Renal pelvis (tissue), 4 donors: ENCODE measurements around the gene FAM89B. TPM values are rescaled to one million over a fixed set of nuclear protein-coding genes. Genes with fewer than 3 reads are reported as not detected.

Experiments
- DNase-seq: peaks from one replicate; pipeline ENCODE4 v3.0.0-alpha.2; 2013
- polyA plus RNA-seq, 3 donors: library from polyadenylated mRNA; unstranded; fragments of 120-200 nt; gene quantifications; one replicate each; pipeline ENCODE4 v1.2.1, GENCODE V29; 2013; ENCODE audit not compliant: insufficient read length in 3 of 3

The FAM89B gene
- polyA plus RNA-seq, 3 donors = 21.2 to 35.4 (median 25.4) TPM

DNA sequence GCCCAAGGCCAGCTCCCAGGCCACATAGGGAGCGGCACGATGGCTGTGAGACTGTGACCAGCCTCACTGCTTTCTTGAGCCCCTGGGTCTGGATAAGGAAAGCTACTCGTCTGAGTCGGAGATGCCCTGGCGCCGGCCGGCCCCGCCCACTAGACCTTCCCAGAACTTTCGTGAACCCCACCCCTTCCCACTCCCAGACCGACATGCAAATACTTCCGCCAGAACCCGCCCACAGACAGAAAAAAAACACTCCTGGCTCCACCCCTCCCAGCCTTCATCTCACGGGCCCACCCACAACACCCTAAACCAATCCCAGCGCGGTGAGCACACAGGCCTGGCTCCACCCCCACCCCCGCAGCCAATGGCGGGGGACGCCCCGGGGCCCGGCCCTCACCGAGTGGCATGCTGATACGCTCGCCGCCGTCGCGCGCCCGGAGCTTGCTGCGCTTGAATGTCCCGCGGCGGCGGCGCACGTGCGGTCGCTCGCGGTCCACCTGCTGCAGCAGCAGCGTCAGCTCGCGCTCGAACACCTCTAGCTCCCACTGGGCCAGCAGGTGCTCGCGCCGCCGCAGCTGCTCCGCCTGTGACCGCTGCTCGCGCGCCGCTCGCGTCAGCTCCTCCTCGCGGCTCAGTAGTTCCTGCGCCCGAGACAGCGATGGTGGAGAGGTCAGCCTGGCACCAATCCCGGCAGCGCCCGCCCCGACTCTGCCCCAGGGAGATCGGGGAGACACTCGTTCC lies 34.7 kb downstream of the FAM89B start:
- DNase-seq = peak; percentile 97

DNA sequence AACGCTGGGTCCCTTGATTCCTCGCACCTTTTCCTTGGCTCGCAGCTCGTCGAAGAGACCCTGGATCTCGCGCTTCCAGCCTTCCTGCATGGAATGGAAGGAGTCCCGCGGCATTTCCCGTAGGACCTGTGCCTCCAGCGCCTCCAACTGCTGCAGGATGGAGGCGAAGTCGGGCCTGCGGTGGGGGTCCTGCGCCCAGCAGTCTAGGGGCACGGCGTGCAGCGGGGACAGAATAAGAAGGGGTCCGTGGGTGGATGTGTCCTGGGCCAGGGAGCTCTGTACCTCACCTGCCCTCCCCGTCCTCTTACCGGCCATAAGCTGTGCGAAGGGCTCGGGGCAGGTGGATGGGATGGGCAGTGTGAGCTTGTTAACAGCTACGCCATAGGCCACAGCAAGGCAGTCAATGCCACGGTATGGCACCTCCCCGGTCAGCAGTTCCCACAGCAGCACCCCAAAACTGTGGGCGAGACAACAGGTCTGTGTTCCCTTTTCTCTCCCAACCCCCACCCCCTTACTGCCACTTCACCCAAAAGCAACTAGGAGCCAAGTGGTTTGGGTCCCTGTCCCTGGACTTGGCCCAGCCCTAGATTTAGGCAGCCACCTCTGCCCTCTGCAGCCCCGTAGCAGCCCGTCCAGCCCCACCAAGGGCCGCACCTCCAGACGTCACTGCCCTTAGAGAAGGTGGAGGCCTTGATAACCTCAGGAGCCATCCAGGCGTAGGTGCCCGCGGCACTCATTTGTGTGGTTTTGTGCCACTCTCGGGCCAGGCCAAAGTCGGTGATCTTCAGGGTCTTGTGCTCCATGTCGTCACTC lies 35.5 kb downstream of the FAM89B start:
- DNase-seq = no peak

DNA sequence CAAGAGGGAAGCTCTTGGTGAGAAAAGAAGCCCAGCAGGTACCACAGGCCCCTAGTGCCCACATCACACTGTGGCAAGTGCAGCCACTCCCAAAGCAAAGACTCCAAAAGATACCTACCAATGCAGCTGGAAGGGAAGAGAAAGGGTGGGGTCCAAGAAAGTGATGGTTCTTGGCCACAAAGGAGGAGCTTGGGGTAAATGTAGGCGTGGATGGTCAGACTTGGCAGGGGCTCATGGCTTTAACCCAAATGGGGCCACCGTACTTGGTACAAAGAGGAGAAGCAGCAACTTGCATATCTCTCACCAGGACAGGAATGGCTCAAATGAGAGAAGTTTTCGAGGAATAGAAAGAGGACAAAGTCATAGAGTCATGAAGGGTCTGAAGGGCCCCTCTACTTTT lies 36.9 kb downstream of the FAM89B start:
- DNase-seq = no peak

DNA sequence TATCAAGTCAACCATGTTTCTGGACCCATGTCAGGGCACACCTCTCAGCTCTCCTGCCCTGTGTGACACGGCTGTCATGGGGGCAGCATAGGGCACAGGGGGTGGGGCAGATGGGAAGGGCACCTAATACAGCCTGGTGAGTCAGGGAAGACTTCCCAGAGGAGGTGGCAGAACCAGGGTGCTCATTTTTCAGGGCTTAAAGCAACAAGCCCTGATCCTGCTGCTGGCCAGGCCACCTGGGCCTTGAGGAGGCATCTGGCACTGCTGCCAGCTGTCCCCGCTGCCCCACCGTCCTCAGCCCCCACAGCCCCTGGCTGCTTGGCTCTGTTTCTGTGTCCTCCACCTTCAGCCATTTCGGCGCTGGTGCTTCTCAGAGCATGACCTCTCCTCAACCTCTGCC lies 37.3 kb downstream of the FAM89B start:
- no peak for DNase-seq

DNA sequence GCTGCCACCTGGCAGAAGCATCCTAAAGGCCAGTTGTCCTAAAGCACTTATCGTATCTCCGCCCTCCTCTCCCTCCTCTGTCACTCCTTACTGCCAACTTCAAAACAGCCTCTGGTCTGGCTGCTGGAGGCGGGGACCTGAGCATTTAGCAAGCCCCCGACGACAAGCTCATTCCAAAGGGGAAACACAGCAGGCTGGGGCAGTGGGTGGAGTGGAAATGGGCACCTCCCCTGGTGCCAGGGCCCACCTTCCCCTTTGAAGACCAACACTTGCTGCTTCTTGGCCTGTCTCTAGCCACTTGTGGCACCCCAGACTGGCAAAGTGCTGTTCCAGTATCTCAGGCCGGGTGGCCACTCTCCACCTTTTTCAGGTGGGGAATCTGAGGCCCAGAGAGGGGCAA lies 38.1 kb downstream of the FAM89B start:
- DNase-seq = no peak

DNA sequence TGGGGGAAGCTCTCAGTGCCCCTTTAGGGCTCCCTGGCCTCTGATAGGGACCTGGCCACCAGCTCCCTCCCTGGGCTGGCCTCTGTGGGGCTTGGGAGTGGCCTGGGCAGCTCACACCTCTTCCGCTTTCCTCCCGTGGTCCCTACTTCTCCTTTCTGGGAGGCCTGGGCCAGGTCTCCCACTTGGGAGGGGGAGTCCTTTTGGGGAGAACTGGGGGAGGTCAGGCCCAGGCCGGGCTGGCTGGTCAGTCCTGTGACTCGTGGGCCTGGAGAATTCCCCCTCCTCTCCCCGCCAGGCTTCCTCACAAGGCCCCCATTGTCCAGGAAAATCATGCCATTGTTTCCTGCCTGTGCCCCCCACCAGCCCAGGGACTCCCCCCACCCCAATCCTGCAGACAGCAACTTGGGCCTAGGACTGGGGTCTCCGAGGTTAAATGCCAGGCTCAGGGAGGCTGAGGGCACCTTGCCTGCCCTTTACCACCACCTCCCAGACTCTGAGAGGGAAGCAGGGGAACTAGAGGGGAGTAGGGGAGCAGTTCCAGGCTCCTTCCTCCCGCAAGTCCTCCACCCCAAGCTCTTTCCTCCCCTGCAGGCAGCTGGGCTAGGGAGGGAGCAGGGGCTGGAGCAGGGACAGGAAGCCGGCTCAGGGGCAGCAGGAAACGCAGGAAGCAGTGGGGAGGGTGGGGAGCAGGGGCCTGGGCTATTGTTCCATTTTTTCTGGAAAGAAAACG lies 38.9 kb downstream of the FAM89B start:
- DNase-seq = no peak

DNA sequence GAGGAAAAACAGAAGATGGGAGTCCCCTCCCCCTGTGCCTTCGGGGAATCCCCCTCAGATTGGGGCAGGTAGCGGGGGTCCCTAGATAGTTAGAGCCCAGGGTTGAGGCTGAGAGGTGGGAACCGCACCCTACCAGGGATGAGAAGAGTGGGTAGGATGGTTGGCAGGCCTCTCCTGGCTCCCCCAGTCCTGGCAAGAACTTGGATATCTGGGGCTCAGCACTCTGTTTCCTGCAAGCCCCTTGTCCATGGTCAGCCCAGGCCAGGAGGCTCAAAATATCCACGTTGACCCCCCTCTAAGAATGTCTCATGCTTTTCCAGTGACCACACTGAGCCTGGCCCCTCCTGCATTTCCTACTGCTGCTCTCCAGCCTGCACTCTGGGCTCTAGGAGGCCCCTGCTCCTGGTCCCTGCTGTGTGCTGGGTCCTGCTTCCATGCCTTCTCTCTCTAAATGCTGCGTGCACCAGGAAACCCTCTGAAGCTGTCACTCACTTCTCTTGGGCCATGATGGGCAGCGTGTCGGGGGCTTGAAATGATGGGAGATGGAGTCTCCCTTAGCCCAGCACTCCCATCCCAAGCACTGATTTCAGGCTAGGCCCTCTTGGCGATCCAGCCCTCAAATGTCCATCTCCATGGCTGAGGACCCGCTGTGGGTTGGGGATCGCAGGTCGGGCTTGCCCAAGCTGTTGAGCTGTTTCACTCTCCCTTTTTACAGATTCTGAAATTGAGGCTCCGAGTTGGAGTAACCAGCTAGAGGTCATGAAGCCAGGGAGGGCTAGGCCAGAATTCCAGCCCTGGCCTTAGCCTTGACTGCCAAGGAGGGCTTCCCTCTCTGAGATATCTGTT lies 39.6 kb downstream of the FAM89B start:
- DNase-seq = no peak

DNA sequence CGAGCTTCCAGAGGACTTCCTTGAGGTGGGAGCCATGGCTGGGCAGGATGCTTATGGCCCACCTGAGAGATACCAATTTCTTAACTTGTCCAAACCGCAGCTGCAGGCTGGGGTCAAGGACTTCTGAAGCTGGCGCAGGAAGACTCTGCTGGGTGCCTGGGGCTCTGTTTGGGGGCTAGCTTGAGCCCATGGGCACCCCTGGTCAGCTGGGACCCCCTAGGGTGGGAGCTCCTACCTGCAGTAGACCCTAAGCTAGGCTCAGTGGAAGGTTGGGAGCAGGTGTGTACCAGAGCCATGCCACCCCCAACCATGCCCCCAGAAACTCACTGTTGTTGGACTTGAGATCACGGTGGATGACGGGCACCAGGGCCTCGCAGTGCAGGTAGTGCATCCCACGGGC lies 40.4 kb downstream of the FAM89B start:
- no peak for DNase-seq

DNA sequence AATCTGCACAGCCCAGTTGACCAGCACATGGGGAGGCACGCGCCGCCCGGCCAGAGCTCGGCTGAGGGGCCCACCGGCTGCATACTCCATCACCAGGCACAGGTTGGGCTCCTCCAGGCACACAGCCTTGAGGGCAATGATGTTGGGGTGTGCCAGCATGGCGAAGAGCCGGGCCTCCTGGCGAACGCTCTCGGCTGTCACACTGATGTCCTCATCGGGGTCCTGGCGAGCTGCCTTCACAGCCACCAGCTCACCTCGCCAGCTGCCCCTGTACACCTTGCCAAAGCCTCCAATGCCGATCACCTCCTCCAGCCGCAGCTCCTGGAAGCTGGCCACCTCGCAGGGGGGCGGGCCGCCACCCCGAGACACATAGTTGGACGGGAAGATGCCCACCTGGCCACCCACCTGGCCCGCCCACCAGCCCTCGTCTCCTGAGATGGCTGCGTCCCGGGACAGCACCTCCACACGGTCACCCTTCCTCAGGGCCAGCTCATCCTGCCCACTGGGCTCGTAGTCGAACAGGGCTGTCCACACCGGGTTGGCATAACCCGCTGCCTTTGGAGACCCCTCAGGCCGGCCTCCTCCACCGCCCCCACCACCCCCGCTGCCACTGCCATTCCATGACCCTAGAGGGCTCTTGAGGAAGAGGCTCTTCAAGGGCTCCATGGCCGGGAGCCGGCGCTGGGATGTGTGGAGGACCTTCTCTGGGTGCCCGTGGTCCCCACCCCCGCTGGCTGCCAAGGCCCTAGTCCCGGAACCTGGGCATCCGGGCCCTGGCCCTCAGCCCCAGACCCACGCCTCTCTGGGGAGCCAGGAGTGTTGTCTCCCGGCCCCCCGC lies 41.0 kb downstream of the FAM89B start:
- DNase-seq = no peak

DNA sequence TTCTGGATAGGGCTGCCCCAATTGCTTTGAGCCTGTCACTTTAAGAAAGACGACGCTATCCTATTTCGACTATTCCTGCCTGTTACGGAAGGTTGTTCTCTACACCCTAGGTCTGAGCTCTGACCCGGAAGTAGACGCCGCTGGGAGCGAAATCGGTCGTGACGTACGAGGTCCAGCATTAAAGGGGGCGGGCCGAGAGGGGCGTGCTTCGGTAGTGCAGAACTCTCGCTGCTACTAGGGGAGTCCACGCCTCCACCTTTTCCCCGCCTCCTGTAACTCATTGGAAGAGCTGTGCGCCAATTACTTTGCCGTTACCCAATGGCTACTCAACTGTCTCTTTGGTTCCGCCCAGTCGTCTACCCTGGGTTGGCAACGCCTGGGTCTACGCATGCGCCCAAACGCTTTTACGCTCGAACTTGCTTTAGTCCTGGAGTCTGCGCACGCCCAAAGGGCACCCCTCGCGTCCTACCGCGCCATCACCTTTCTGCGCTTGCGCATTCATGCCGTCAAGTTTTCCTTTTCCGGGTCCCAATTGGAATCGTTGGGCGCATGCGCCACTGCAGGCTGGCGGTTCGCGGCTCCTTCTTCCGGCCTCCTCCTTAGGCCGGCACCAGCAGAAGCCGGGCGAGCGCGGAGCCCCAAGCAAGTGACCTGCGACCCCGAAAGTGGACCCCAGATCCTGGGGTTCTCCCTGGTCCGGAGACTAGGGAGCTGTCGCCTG lies 43.1 kb downstream of the FAM89B start, which contains the start of gene PCNX3:
Gene PCNX3 (plus strand): TSS at position 548 of the 721 bp plus-strand sequence. CDS start 536 bp downstream, outside the sequence.
- DNase-seq = peak; percentile 100

DNA sequence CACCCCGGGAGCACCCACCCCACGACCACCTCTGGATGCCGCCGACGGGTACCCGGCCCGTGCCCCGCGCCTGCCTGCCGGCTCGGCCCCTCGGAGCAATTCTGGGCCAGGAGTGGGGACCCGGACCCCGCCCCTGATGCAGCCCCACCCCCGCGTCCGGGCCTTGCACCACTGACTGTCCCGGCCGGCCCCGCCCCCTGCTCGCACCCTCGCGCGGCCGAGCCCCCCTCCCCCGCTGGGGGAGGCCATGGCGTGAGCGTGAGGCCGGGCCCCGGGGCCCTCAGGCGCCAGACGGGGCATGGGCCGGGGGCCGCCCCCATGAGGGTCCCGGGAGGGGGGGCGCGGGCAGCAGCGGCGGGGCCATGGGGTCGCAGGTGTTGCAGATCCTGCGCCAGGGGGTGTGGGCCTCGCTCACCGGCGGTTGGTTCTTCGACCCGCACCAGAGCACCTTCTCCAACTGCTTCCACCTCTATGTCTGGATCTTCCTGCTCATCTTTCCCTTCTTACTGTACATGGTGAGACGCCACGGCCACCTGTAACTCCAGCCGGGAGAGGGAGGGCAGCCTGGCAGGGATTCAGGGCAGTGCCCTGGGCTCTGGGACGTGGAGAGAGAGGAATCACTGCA lies 43.7 kb downstream of the FAM89B start:
- no peak for DNase-seq

DNA sequence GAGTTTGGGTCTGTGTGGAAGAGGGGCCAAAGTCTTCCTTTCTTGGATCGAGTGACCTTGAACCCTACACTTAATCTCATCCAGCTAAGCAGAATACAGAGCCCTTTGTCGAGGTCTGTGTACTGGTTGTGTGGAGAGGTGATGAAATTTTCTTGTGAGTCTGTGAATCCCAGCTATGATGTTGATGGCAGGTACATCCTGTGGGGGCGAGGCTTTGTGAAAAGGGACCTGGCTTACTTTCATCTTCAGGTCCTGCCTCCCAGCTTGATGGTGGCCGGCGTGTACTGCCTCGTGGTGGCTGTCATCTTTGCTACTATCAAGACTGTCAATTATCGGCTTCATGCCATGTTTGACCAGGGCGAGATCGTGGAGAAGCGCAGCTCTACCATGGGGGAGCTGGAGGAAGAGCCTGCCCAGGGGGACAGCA lies 44.2 kb downstream of the FAM89B start:
- no peak for DNase-seq

DNA sequence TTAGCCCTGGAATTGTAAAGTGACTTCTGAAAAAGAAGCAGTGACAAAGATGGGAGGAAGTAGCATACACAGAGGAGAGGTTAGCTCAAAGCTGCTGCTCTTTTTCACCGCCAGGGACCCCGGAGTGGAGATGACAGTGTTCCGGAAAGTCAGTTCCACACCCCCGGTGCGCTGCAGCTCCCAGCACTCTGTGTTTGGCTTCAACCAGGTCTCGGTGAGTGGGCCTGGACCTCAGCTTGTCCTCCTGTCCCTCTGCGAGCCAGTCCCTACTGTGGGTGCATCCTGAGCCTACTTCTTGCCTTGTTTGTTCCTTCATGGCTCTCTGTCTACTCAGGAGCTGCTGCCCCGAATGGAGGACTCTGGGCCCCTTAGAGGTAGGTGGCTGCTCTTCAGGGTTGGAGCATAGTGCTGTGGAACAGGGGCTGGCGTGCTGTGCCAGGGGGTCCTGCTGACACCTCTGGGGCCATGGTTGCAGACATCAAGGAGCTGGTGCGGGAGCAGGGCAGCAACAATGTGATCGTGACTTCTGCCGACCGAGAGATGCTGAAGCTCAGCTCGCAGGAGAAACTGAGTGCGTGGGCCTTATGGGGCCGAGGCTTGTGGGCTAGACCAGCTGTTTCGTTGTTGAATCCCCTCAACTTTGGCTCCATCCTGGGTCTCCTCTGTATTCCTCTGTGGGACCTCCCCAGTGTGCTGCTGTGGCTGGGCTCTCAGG lies 45.0 kb downstream of the FAM89B start:
- DNase-seq = no peak

DNA sequence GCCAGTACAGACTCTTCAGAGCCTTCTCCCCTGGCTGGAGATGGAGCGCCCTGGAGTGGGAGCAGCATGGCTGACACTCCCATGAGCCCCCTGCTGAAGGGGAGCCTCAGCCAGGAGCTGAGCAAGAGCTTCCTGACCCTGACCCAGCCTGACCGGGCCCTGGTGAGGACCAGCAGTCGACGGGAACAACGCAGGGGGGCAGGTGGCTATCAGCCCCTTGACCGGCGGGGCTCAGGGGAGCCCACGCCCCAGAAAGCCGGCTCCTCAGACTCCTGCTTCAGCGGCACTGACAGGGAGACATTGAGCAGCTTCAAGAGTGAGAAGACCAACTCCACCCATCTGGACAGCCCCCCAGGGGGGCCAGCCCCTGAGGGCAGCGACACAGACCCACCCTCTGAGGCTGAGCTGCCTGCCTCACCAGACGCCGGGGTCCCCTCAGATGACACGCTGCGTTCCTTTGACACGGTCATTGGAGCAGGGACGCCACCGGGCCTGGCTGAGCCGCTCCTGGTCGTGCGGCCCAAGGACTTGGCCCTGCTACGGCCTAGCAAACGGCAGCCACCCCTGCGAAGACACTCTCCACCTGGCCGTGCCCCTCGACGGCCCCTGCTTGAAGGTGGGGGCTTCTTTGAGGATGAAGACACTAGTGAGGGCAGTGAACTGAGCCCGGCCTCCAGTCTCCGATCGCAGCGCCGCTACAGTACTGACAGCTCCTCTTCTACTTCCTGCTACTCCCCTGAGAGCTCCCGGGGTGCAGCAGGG lies 45.8 kb downstream of the FAM89B start:
- DNase-seq = no peak

DNA sequence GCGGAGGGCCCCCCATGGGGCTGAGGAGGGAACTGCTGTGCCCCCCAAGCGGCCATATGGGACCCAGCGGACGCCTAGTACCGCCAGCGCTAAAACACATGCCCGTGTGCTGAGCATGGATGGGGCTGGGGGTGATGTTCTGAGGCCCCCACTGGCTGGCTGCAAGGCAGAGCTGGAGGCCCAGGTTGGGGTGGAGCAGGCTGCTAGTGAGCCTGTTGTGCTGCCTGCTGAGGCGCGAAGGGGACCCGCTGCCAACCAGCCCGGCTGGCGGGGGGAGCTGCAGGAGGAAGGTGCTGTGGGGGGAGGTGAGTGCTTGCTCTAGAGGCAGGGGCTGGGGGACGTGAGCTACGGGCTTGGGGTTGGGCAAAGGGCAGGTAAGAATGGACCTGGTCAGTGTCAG lies 46.4 kb downstream of the FAM89B start:
- no peak for DNase-seq

DNA sequence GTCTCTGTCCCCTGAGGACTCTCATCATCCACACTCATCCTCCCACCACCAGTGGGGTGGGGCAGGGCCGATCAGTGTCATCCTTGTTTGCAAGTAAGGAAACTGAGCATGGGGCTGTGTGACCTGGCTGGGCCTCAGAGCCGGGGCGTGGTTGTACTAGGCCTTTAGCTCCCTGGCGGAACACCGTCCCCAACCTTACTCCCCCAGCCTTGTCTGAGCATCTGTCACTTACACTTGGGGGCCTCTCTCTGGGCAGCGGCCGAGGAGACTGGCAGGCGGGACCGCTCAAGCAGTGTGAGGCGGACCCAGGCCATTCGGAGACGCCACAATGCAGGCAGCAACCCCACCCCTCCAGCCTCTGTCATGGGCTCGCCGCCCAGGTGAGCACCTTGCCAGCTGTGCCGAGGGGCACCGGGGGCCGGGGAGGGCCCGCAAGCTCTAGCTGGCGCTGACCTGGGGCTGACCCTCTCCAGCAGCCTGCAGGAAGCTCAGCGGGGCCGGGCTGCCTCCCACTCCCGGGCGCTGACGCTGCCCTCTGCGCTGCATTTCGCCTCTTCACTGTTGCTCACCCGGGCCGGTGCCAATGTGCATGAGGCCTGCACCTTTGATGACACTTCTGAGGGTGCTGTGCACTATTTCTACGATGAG lies 47.1 kb downstream of the FAM89B start:
- no peak for DNase-seq

DNA sequence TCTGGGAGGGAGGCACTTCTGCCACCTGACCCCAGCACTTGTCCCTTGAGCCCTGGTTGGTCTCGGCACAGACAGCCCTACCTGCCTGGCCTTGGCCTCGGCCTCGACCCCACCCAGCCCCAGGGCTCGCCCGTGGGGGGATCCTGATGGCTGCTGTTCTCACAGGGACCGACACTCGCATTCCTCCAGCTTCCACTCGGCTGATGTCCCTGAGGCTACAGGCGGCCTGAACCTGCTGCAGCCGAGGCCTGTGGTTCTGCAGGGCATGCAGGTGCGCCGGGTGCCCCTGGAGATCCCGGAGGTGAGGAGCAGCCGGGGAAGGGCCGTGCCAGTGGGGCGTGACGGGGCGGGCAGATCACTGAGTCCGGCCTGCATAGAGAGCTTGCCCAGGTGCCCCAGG lies 48.3 kb downstream of the FAM89B start:
- DNase-seq = no peak
